NCI-H1417 treated with DMSO at 0.1 percent for 48 hours (cell line): Measurements from ENCODE around the gene RADX.
"Not testable (repeated sequence)": the region's sequence is repeated elsewhere in the genome, so short reads cannot be mapped to it uniquely, and the experiment has no call there.

ENCODE experiments used
- DNase-seq: peaks from one replicate; lab custom pipeline; 2025; lab: John Stamatoyannopoulos, UW

Gene RADX

GRCh38 chrX:106611679-106612392, at the start of gene RADX:
Gene RADX, plus strand, starts transcription at chrX:106611978. Its CDS starts 103 bp downstream, at chrX:106612081.
- DNase-seq: peak; percentile 80

- DNase-seq: no peak
Observed at GRCh38 chrX:106564986-106565385, 46.8 kb upstream of the RADX start.

- DNase-seq: no peak
Observed at GRCh38 chrX:106566362-106566761, 45.4 kb upstream of the RADX start.

- DNase-seq: no peak
Observed at GRCh38 chrX:106581856-106582255, 29.9 kb upstream of the RADX start.

GRCh38 chrX:106585478-106585877, 26.3 kb upstream of the RADX start:
- DNase-seq: no peak

- DNase-seq: no peak
Observed at GRCh38 chrX:106588801-106589200, 23.0 kb upstream of the RADX start.

GRCh38 chrX:106599411-106599810, 12.4 kb upstream of the RADX start:
- DNase-seq: no peak

- DNase-seq: no peak
Observed at GRCh38 chrX:106606571-106606970, 5.2 kb upstream of the RADX start.

- DNase-seq: peak; percentile 70
Observed at GRCh38 chrX:106608016-106608415, 3.8 kb upstream of the RADX start.

- no peak for DNase-seq
Observed at GRCh38 chrX:106611317-106611678, 480 bp upstream of the RADX start.

GRCh38 chrX:106612393-106612763, 600 bp downstream of the RADX start:
- DNase-seq: no peak

- no peak for DNase-seq
Observed at GRCh38 chrX:106613277-106613676, 1.5 kb downstream of the RADX start.

- no peak for DNase-seq
Observed at GRCh38 chrX:106615041-106615440, 3.3 kb downstream of the RADX start.

- no peak for DNase-seq
Observed at GRCh38 chrX:106619797-106620196, 8.0 kb downstream of the RADX start.

- no peak for DNase-seq
Observed at GRCh38 chrX:106621836-106622235, 10.1 kb downstream of the RADX start.

- no peak for DNase-seq
Observed at GRCh38 chrX:106626789-106627188, 15.0 kb downstream of the RADX start.

- DNase-seq: no peak
Observed at GRCh38 chrX:106631615-106632014, 19.8 kb downstream of the RADX start.

- no peak for DNase-seq
Observed at GRCh38 chrX:106649523-106650428, 38.0 kb downstream of the RADX start.

- not testable (repeated sequence) for DNase-seq
Observed at GRCh38 chrX:106653625-106654024, 41.8 kb downstream of the RADX start.

- DNase-seq: no peak
Observed at GRCh38 chrX:106670631-106671030, 58.9 kb downstream of the RADX start.

GRCh38 chrX:106672527-106672926, 60.7 kb downstream of the RADX start:
- DNase-seq: no peak

- no peak for DNase-seq
Observed at GRCh38 chrX:106680716-106681115, 68.9 kb downstream of the RADX start.

- DNase-seq: no peak
Observed at GRCh38 chrX:106684207-106684606, 72.4 kb downstream of the RADX start.
